Parathyroid adenoma (tissue), 2 donors: ENCODE data around the gene NAGPA.
"Not testable (repeated sequence)": the region's sequence is repeated elsewhere in the genome, so short reads cannot be mapped to it uniquely, and the experiment has no call there.

Experiments used
- H2AFZ ChIP-seq: fragments of 300-600 bp; sonication (generic); one replicate; pipeline ENCODE4 v1.7.0; 2017; ENCODE audit warnings: antibody characterized with exemption, mild to moderate bottlenecking
- H3K27ac ChIP-seq: fragments of 300-600 bp; sonication (generic); one replicate; pipeline ENCODE4 v1.7.0; 2017
- H3K27me3 ChIP-seq: fragments of 300-600 bp; sonication (generic); one replicate; pipeline ENCODE4 v1.7.0; 2017; ENCODE audit warnings: low read length; ENCODE audit not compliant: control insufficient read depth, insufficient read depth
- H3K36me3 ChIP-seq: fragments of 300-600 bp; sonication (generic); one replicate; pipeline ENCODE4 v1.7.0; 2017; ENCODE audit warnings: low read length; ENCODE audit not compliant: control insufficient read depth, insufficient read depth
- H3K4me1 ChIP-seq: fragments of 300-600 bp; sonication (generic); one replicate; pipeline ENCODE4 v1.7.0; 2017; ENCODE audit warnings: control low read depth
- H3K4me2 ChIP-seq: fragments of 300-600 bp; sonication (generic); one replicate; pipeline ENCODE4 v1.7.0; 2017; ENCODE audit warnings: low read length
- H3K4me3 ChIP-seq: fragments of 300-600 bp; sonication (generic); one replicate; pipeline ENCODE4 v1.7.0; 2017; ENCODE audit warnings: low read depth, low read length
- H3K79me2 ChIP-seq: fragments of 300-600 bp; sonication (generic); one replicate; pipeline ENCODE4 v1.7.0; 2017; ENCODE audit warnings: control low read depth
- H3K9ac ChIP-seq: fragments of 300-600 bp; sonication (generic); one replicate; pipeline ENCODE4 v1.7.0; 2017; ENCODE audit warnings: mild to moderate bottlenecking
- H3K9me3 ChIP-seq: fragments of 300-600 bp; sonication (generic); one replicate; pipeline ENCODE4 v1.7.0; 2017; ENCODE audit warnings: low read length; ENCODE audit not compliant: control insufficient read depth
- TF ChIP-seq, protein P1 (sequence below): fragments of 300-600 bp; sonication (generic); IDR thresholded peaks from one replicate; pipeline ENCODE4 v1.7.0; 2017; ENCODE audit warnings: antibody characterized with exemption, mild to moderate bottlenecking
- donor health status: primary hyperparathyroidism.

NAGPA gene

DNA sequence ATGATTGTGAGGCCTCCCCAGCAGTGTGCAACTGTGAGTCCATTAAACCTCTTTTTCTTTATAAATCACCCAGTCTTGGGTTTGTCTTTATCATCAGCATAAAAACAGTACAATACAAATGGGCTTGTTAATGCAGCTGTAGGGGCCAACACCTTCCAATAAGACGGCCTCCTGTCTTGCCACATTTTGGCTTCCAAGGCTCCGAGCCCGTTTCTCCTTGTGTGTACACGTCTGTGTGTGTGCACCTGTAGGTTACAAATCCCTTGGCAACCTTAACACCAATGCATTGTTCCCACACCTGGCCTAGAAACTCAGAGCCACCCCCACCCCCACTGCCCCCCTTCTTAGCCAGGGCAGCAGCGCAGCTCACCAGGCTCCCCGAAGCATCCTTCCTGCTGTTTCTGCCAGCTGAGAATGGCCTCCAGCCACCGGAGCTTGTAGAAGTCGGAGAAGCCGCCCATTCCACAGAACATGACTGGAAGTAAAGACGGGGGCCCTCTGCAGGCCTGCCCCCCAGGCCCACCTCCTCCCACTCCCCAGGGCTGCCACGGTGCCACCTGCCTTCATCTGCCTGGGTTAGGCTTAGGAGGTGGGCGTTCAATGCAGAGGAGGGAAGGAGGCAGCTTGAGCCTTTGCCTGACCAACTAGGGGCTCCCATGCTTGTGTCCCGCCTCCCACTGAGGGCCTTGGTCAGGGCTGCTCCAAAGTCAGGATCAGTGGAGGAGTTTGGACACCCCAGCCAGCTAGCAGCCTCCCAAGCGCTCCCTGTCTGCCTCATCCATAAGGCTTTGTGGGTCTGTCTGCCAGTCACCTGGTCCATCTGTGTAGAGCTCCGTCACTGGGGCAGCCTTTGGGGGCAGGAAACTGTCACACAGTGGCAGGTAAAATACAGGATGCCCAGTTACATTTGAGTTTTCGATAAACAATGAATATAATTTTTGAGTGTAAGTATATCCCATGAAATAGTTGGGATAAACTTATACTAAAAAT, 21.4 kb upstream of the NAGPA start:
- TF ChIP-seq, protein P1, sequence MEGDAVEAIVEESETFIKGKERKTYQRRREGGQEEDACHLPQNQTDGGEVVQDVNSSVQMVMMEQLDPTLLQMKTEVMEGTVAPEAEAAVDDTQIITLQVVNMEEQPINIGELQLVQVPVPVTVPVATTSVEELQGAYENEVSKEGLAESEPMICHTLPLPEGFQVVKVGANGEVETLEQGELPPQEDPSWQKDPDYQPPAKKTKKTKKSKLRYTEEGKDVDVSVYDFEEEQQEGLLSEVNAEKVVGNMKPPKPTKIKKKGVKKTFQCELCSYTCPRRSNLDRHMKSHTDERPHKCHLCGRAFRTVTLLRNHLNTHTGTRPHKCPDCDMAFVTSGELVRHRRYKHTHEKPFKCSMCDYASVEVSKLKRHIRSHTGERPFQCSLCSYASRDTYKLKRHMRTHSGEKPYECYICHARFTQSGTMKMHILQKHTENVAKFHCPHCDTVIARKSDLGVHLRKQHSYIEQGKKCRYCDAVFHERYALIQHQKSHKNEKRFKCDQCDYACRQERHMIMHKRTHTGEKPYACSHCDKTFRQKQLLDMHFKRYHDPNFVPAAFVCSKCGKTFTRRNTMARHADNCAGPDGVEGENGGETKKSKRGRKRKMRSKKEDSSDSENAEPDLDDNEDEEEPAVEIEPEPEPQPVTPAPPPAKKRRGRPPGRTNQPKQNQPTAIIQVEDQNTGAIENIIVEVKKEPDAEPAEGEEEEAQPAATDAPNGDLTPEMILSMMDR = no peak
- no peaks in the 10 kb centered on the region for H3K9me3 ChIP-seq
- no peak overlapping the region for H3K27ac ChIP-seq
- H2AFZ ChIP-seq = no peak overlapping the region
- H3K9ac ChIP-seq = no peak overlapping the region
- no peak overlapping the region for H3K4me3 ChIP-seq
- no peaks in the 10 kb centered on the region for H3K36me3 ChIP-seq
- no peaks in the 10 kb centered on the region for H3K27me3 ChIP-seq
- no peaks in the 10 kb centered on the region for H3K79me2 ChIP-seq
- no peak overlapping the region for H3K4me2 ChIP-seq
- no peaks in the 10 kb centered on the region for H3K4me1 ChIP-seq

DNA sequence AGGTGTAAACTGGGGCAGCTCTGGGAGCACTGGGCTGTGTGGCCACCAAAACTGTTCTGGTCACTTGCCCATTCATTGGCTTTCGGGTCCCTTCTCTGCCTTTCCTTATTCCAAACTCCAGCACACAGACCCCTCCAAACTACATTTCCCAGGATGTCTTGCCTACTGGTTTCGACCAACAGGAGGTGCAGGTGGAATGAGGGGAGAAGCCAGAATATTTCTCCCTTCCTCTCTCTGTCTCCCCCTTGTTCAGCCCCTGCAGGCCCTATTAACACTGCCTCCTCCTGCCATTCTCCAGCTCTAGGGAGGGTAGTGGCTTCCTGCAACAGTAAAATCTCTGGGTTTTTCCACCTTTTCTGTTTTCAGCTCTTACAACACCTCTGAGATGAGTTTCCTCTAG, 13.2 kb upstream of the NAGPA start:
- H3K4me1 ChIP-seq = no peaks in the 10 kb centered on the region
- H2AFZ ChIP-seq = no peak overlapping the region
- no peak overlapping the region for H3K4me2 ChIP-seq
- H3K27ac ChIP-seq = no peak overlapping the region
- H3K9me3 ChIP-seq = no peaks in the 10 kb centered on the region
- no peak overlapping the region for H3K9ac ChIP-seq
- H3K79me2 ChIP-seq = peaks cover 6% of the 10 kb centered on the region
- no peaks in the 10 kb centered on the region for H3K27me3 ChIP-seq
- H3K36me3 ChIP-seq = no peaks in the 10 kb centered on the region
- H3K4me3 ChIP-seq = no peak overlapping the region
- TF ChIP-seq, protein P1 = no peak

DNA sequence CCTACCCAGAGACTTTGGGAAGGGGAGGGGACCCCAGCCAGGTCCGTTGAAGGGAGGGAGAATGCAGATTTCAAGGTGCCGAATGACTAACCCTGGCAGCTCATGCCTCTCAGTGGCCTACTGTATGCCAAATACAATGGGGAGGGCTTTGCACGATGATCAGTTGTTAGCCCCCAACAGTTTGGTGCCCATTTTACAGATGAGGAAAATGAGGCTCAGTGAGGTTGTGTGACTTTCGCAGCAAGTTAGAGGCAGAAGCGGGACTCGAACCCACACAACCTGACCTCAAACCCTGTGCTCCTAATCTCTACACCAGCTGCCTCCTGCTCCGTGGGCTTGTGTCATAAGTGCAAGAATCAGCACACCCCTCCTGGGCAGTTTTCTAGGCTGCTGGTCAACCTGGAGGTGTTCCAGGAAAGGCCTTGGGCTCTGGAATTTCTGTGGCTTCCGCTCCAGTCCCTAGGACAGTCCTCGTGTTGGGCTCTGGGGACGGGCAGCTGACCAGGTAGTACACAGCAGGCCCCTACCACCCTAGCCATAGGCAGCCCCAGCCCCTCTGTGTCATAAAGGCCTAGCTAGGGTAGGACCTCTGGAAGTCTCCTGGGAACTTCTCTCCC, 11.9 kb upstream of the NAGPA start:
- Histone ChIP-seq H3K9ac (no peak overlapping the region), H3K4me3 (no peak overlapping the region), H3K36me3 (no peaks in the 10 kb centered on the region), H3K79me2 (peaks cover 6% of the 10 kb centered on the region), H3K4me2 (no peak overlapping the region), H3K27ac (no peak overlapping the region), H3K27me3 (no peaks in the 10 kb centered on the region), H3K9me3 (no peaks in the 10 kb centered on the region), H2AFZ (no peak overlapping the region), H3K4me1 (no peaks in the 10 kb centered on the region)
- TF ChIP-seq, protein P1 = no peak

- not testable (repeated sequence) for H3K4me3 ChIP-seq, H3K4me2 ChIP-seq, H3K27me3 ChIP-seq, H3K27ac ChIP-seq, H2AFZ ChIP-seq, H3K9me3 ChIP-seq, H3K36me3 ChIP-seq, H3K9ac ChIP-seq, H3K79me2 ChIP-seq, H3K4me1 ChIP-seq
Observed at GRCh38 chr16:5044581-5044980, 10.8 kb upstream of the NAGPA start.

- H3K4me3 ChIP-seq = no peak overlapping the region
- TF ChIP-seq, protein P1 = no peak
- H3K36me3 ChIP-seq = no peaks in the 10 kb centered on the region
Observed at GRCh38 chr16:5044011-5044540, 10.3 kb upstream of the NAGPA start.

More at GRCh38 chr16:5044011-5044540, 10.3 kb upstream of the NAGPA start:
- Histone ChIP-seq H3K9ac (no peak overlapping the region), H2AFZ (no peak overlapping the region), H3K4me2 (no peak overlapping the region), H3K27me3 (no peaks in the 10 kb centered on the region), H3K79me2 (peaks cover 6% of the 10 kb centered on the region), H3K27ac (no peak overlapping the region), H3K9me3 (no peaks in the 10 kb centered on the region), H3K4me1 (no peaks in the 10 kb centered on the region)
